Measurements from ENCODE around the gene KRTAP10-3. TPM values are rescaled to one million over a fixed set of nuclear protein-coding genes. Genes with fewer than 3 reads are reported as not detected.

The KRTAP10-3 gene
- polyA plus RNA-seq, 1 of the 3 experiments (the other 2 are of a cell fraction): not detected

DNA sequence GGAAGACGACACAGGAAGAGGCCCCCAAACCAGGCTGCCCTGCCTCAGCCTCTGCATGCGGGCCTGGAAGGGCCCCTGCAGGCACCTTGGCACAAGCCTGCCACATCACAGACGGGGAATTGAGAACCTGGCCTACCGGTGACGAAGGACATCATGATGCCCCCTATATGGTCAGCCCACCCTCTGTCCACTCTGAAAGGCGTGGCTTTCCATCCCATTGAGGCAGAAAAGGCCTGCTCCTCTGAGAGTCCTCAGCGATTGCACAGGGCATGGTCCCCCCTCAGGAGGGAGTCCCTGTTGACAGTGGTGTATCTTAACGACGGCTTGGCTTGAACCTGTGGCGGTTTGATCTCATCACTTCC is 30.0 kb downstream of the KRTAP10-3 start:
- H3K9me2 ChIP-seq: no peaks in the 10 kb centered on the region
- H4K20me1 ChIP-seq (ENCODE audit: insufficient read depth): no peaks in the 10 kb centered on the region
- no peaks in the 10 kb centered on the region for H3K36me3 ChIP-seq (replicated peaks in 1 of 2; ENCODE audit: control insufficient read depth in 1 of 2, insufficient read depth in 2 of 2, low read length in 1 of 2)
- H3K4me2 ChIP-seq: no peak overlapping the region
- H3K4me1 ChIP-seq (ENCODE audit: control insufficient read depth in 1 of 2, insufficient read depth in 2 of 2, low read depth in 1 of 2, low read length in 1 of 2): no peaks in the 10 kb centered on the region; a peak in 1 of 4 replicates
- H2AFZ ChIP-seq (ENCODE audit: low read depth): no peak overlapping the region
- WGBS (ENCODE audit: low lambda C conversion rate): 74% methylated on average over 3 of the region's 10 CpGs
- no peak overlapping the region for H3K4me3 ChIP-seq (ENCODE audit: low read depth in 2 of 2, low read length in 1 of 2)
- no peaks in the 10 kb centered on the region for H3K9me3 ChIP-seq
- ChIA-PET POLR2A (no interaction called here), CTCF (interaction anchor here (1.2 kb wide), 1 partner anchor 265 kb away, joined by 3 read pairs; no protein-coding TSS in a partner anchor)
- H3F3A ChIP-seq (replicated peaks; ENCODE audit: insufficient read depth): no peaks in the 10 kb centered on the region
- H3K27ac ChIP-seq (ENCODE audit: low read depth in 2 of 2, low read length in 1 of 2): no peak overlapping the region
- H3K79me2 ChIP-seq (ENCODE audit: insufficient read depth): no peaks in the 10 kb centered on the region
- TF ChIP-seq RFX5 (IDR thresholded peaks at IDR 0.05; ENCODE audit: low read length) (no peak), FOXM1 (IDR thresholded peaks at IDR 0.05; ENCODE audit: low read depth) (no peak), NFIC (IDR thresholded peaks at IDR 0.05; ENCODE audit: borderline replicate concordance) (no peak), FOSL2 (IDR thresholded peaks at IDR 0.05; ENCODE audit: borderline replicate concordance, low read depth) (no peak), NRF1 (IDR thresholded peaks at IDR 0.05; ENCODE audit: low read depth, low read length) (no peak), POLR2AphosphoS5 (IDR thresholded peaks at IDR 0.05; ENCODE audit: low read depth, low read length) (no peak), GABPA (IDR thresholded peaks at IDR 0.05; ENCODE audit: low read depth) (no peak), FOXJ3 (CRISPR knock-in tag; IDR thresholded peaks at IDR 0.05) (no peak), MXI1 (IDR thresholded peaks at IDR 0.05; ENCODE audit: low read depth, low read length) (no peak)
- TF ChIP-seq, protein P1, sequence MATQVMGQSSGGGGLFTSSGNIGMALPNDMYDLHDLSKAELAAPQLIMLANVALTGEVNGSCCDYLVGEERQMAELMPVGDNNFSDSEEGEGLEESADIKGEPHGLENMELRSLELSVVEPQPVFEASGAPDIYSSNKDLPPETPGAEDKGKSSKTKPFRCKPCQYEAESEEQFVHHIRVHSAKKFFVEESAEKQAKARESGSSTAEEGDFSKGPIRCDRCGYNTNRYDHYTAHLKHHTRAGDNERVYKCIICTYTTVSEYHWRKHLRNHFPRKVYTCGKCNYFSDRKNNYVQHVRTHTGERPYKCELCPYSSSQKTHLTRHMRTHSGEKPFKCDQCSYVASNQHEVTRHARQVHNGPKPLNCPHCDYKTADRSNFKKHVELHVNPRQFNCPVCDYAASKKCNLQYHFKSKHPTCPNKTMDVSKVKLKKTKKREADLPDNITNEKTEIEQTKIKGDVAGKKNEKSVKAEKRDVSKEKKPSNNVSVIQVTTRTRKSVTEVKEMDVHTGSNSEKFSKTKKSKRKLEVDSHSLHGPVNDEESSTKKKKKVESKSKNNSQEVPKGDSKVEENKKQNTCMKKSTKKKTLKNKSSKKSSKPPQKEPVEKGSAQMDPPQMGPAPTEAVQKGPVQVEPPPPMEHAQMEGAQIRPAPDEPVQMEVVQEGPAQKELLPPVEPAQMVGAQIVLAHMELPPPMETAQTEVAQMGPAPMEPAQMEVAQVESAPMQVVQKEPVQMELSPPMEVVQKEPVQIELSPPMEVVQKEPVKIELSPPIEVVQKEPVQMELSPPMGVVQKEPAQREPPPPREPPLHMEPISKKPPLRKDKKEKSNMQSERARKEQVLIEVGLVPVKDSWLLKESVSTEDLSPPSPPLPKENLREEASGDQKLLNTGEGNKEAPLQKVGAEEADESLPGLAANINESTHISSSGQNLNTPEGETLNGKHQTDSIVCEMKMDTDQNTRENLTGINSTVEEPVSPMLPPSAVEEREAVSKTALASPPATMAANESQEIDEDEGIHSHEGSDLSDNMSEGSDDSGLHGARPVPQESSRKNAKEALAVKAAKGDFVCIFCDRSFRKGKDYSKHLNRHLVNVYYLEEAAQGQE (IDR thresholded peaks at IDR 0.05; ENCODE audit: low read depth, low read length): no peak
- TF ChIP-seq, protein P2, sequence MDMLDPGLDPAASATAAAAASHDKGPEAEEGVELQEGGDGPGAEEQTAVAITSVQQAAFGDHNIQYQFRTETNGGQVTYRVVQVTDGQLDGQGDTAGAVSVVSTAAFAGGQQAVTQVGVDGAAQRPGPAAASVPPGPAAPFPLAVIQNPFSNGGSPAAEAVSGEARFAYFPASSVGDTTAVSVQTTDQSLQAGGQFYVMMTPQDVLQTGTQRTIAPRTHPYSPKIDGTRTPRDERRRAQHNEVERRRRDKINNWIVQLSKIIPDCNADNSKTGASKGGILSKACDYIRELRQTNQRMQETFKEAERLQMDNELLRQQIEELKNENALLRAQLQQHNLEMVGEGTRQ (IDR thresholded peaks at IDR 0.05; ENCODE audit: borderline replicate concordance, low read depth, low read length): no peak
- TF ChIP-seq, protein P3, sequence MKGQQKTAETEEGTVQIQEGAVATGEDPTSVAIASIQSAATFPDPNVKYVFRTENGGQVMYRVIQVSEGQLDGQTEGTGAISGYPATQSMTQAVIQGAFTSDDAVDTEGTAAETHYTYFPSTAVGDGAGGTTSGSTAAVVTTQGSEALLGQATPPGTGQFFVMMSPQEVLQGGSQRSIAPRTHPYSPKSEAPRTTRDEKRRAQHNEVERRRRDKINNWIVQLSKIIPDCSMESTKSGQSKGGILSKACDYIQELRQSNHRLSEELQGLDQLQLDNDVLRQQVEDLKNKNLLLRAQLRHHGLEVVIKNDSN (IDR thresholded peaks at IDR 0.05; ENCODE audit: borderline replicate concordance, low read depth): no peak
- TF ChIP-seq, protein P4, sequence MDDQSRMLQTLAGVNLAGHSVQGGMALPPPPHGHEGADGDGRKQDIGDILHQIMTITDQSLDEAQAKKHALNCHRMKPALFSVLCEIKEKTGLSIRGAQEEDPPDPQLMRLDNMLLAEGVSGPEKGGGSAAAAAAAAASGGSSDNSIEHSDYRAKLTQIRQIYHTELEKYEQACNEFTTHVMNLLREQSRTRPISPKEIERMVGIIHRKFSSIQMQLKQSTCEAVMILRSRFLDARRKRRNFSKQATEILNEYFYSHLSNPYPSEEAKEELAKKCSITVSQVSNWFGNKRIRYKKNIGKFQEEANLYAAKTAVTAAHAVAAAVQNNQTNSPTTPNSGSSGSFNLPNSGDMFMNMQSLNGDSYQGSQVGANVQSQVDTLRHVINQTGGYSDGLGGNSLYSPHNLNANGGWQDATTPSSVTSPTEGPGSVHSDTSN (IDR thresholded peaks at IDR 0.05): no peak
- no peak overlapping the region for H3K9ac ChIP-seq
- peaks cover 32% of the 10 kb centered on the region; the same call in 1 of the 2 replicates for H3K27me3 ChIP-seq (ENCODE audit: insufficient read depth)
- DNase-seq: no peak

Measured in SK-N-SH (cell line).